K562 (cell line): ENCODE data around the gene SIGLEC5. TPM values are rescaled to one million over a fixed set of nuclear protein-coding genes. Genes with fewer than 3 reads are reported as not detected.

Source experiments
- DMBX1 ChIP-seq: fragments of 250-450 bp; sonication (Bioruptor Pico); IDR thresholded peaks from 2 replicates; pipeline ENCODE4 v1.8.0; 2022; ENCODE audit warnings: inconsistent platforms, mild to moderate bottlenecking, moderate library complexity, borderline replicate concordance
- ERF ChIP-seq: fragments of 450-650 bp; formaldehyde crosslinking; IDR thresholded peaks from 2 replicates; pipeline ENCODE4 v1.4.0; 2020; ENCODE audit warnings: mild to moderate bottlenecking, mixed read lengths
- FOXK2 ChIP-seq, 2 experiments: fragments of 450-650 bp; IDR thresholded peaks in 1 of 2; conservative IDR thresholded peaks in 1 of 2; 2 replicates each; pipeline ENCODE4 v1.6.1; 2016; ENCODE audit warnings: low read depth in 2 of 2, mild to moderate bottlenecking in 1 of 2
- KAT7 ChIP-seq: sonication (generic); formaldehyde crosslinking; IDR thresholded peaks from 2 replicates; pipeline ENCODE4 v1.8.0; 2022; ENCODE audit warnings: missing genetic modification reagents, mild to moderate bottlenecking, borderline replicate concordance
- MAFK ChIP-seq: IDR thresholded peaks from 2 replicates; pipeline ENCODE4 v1.6.1; 2011; ENCODE audit warnings: low read length, improper control_type of control experiment
- MEIS2 ChIP-seq: fragments of 450-650 bp; IDR thresholded peaks from 2 replicates; pipeline ENCODE4 v1.6.1; 2014; ENCODE audit warnings: mild to moderate bottlenecking; ENCODE audit not compliant: partially characterized antibody
- MTA2 ChIP-seq: fragments of 450-650 bp; IDR thresholded peaks from 2 replicates; pipeline ENCODE4 v1.6.1; 2016; ENCODE audit warnings: low read depth
- NFE2 ChIP-seq: IDR thresholded peaks from 2 replicates; pipeline ENCODE4 v1.6.1; 2014; ENCODE audit warnings: antibody characterized with exemption, low read depth
- SMAD3 ChIP-seq: fragments of 450-650 bp; formaldehyde crosslinking; conservative IDR thresholded peaks from 2 replicates; pipeline ENCODE4 v1.4.0; 2020; ENCODE audit warnings: mild to moderate bottlenecking
- TAF1 ChIP-seq: IDR thresholded peaks from 2 replicates; pipeline ENCODE4 v1.6.1; 2011; ENCODE audit warnings: mild to moderate bottlenecking, low read length, moderate library complexity; ENCODE audit not compliant: insufficient read depth, control insufficient read depth, severe bottlenecking; ENCODE audit errors: extremely low read depth
- YBX1 ChIP-seq: fragments of 450-650 bp; IDR thresholded peaks from 2 replicates; pipeline ENCODE4 v1.7.1; 2016; ENCODE audit warnings: mild to moderate bottlenecking
- ZBTB34 ChIP-seq: fragments of 250-450 bp; sonication (Bioruptor Pico); IDR thresholded peaks from 2 replicates; pipeline ENCODE4 v1.8.0; 2021; ENCODE audit warnings: mild to moderate bottlenecking, moderate library complexity
- ZNF134 ChIP-seq: fragments of 250-450 bp; sonication (Bioruptor Pico); conservative IDR thresholded peaks from 2 replicates; pipeline ENCODE4 v1.4.0; 2020
- ZNF316 ChIP-seq: fragments of 450-650 bp; IDR thresholded peaks from 2 replicates; pipeline ENCODE4 v1.6.1; 2016
- ZNF551 ChIP-seq: fragments of 250-450 bp; sonication (Bioruptor Pico); IDR thresholded peaks from 2 replicates; pipeline ENCODE4 v1.5.0; 2021; ENCODE audit warnings: mild to moderate bottlenecking, moderate library complexity
- ZNF583 ChIP-seq: fragments of 250-450 bp; sonication (Bioruptor Pico); IDR thresholded peaks from 2 replicates; pipeline ENCODE4 v1.4.0; 2020
- polyA plus RNA-seq, 8 experiments: library from polyadenylated mRNA; depleted of rRNA in 4 of 8; stranded (reverse) in 5 of 8; unstranded in 3 of 8; fragments of >200 nt; fragmentation: Nextera tagmentation in 2 of 8; fragmentation: Illumina TruSeq in 1 of 8; extraction: Ambion mirVana in 2 of 8; extraction: Trizol in 1 of 8; gene quantifications; 2 replicates each; pipeline versions ENCODE4 v1.2.1 to v1.2.3, GENCODE V29; 2011 to 2014; ENCODE audit warnings: inconsistent platforms in 1 of 8, missing spikeins in 1 of 8
- total RNA-seq, 7 experiments: library from RNA; depleted of rRNA in 6 of 7; stranded (reverse); fragments of >200 nt in 6 of 7; fragmentation: Illumina TruSeq in 2 of 7; extraction: Trizol in 2 of 7; gene quantifications; 2 replicates each; pipeline versions ENCODE4 v1.2.1 to v1.2.3, GENCODE V29; 2011 to 2021; ENCODE audit warnings: low replicate concordance in 1 of 7
- TF ChIP-seq, protein P1 (sequence below): sonication (generic); formaldehyde crosslinking; IDR thresholded peaks from 2 replicates; pipeline ENCODE4 v1.9.0; 2022; ENCODE audit warnings: mild to moderate bottlenecking, missing genetic modification reagents
- TF ChIP-seq, protein P2 (sequence below): sonication (generic); formaldehyde crosslinking; IDR thresholded peaks from 2 replicates; pipeline ENCODE4 v1.8.1; 2023; ENCODE audit warnings: mild to moderate bottlenecking, missing genetic modification reagents
- TF ChIP-seq, protein P3 (sequence below): fragments of 250-450 bp; sonication (Bioruptor Pico); IDR thresholded peaks from 2 replicates; pipeline ENCODE4 v1.5.0; 2020; ENCODE audit warnings: mild to moderate bottlenecking
- TF ChIP-seq, protein P4 (sequence below): sonication (generic); formaldehyde crosslinking; IDR thresholded peaks from 2 replicates; pipeline ENCODE4 v1.8.1; 2023; ENCODE audit warnings: mild to moderate bottlenecking, missing genetic modification reagents

SIGLEC5 gene
- total and polyA plus RNA-seq, 9 of the 15 experiments (the other 6 are each of a cell fraction or from before 2014, with no cell fraction given): 0.14 TPM; not detected in 8

DNA sequence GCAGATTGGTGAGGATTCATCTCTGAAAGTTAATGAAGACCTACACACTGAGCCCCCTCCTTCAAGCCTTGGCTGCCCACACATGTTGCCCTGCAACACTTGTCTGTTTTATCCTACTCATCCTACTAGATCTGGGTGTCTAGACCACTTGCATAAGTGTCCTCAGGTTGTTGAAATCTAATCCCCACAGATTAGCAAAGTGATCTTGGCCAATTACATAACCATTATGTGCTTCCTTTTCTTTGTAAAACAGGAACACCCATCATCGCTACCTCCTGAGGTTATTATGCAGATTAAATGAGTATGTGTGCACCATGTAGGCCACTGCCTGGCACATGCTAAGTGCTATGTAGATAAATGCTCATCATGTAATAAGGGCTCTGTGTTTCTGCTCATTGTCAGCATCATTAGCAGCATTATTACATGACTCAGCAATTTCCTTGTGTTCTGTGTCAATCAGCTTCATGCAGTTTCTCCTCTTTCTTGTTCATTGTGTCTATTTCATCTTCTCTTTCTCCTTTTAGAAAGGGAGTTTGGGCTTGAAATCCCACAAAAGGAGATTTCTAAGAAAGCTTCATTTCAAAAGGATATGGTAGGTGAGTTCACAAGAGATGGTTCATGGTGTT lies 44.0 kb downstream of the SIGLEC5 start (continued):
- TF ChIP-seq NFE2 (peak; percentile 85), FOXK2 (conservative IDR thresholded peaks at IDR 0.05 in 1 of 2, IDR thresholded peaks at IDR 0.05 in 1 of 2; ENCODE audit: low read depth in 2 of 2) (no peak), TAF1 (no peak), ZNF583 (CRISPR knock-in tag) (no peak), ZNF551 (CRISPR knock-in tag) (no peak), ZNF316 (peak; percentile 98), DMBX1 (CRISPR knock-in tag) (no peak), ERF (CRISPR knock-in tag) (no peak), MAFK (peak; percentile 97), KAT7 (CRISPR knock-in tag) (no peak), ZBTB34 (no peak), SMAD3 (no peak), YBX1 (no peak), MTA2 (no peak), MEIS2 (no peak), ZNF134 (no peak)
- TF ChIP-seq, protein P1, sequence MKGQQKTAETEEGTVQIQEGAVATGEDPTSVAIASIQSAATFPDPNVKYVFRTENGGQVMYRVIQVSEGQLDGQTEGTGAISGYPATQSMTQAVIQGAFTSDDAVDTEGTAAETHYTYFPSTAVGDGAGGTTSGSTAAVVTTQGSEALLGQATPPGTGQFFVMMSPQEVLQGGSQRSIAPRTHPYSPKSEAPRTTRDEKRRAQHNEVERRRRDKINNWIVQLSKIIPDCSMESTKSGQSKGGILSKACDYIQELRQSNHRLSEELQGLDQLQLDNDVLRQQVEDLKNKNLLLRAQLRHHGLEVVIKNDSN (CRISPR knock-in tag): no peak
- TF ChIP-seq, protein P2, sequence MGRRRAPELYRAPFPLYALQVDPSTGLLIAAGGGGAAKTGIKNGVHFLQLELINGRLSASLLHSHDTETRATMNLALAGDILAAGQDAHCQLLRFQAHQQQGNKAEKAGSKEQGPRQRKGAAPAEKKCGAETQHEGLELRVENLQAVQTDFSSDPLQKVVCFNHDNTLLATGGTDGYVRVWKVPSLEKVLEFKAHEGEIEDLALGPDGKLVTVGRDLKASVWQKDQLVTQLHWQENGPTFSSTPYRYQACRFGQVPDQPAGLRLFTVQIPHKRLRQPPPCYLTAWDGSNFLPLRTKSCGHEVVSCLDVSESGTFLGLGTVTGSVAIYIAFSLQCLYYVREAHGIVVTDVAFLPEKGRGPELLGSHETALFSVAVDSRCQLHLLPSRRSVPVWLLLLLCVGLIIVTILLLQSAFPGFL (CRISPR knock-in tag): no peak
- TF ChIP-seq, protein P3, sequence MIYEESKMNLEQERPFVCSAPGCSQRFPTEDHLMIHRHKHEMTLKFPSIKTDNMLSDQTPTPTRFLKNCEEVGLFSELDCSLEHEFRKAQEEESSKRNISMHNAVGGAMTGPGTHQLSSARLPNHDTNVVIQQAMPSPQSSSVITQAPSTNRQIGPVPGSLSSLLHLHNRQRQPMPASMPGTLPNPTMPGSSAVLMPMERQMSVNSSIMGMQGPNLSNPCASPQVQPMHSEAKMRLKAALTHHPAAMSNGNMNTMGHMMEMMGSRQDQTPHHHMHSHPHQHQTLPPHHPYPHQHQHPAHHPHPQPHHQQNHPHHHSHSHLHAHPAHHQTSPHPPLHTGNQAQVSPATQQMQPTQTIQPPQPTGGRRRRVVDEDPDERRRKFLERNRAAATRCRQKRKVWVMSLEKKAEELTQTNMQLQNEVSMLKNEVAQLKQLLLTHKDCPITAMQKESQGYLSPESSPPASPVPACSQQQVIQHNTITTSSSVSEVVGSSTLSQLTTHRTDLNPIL (CRISPR knock-in tag): no peak
- TF ChIP-seq, protein P4, sequence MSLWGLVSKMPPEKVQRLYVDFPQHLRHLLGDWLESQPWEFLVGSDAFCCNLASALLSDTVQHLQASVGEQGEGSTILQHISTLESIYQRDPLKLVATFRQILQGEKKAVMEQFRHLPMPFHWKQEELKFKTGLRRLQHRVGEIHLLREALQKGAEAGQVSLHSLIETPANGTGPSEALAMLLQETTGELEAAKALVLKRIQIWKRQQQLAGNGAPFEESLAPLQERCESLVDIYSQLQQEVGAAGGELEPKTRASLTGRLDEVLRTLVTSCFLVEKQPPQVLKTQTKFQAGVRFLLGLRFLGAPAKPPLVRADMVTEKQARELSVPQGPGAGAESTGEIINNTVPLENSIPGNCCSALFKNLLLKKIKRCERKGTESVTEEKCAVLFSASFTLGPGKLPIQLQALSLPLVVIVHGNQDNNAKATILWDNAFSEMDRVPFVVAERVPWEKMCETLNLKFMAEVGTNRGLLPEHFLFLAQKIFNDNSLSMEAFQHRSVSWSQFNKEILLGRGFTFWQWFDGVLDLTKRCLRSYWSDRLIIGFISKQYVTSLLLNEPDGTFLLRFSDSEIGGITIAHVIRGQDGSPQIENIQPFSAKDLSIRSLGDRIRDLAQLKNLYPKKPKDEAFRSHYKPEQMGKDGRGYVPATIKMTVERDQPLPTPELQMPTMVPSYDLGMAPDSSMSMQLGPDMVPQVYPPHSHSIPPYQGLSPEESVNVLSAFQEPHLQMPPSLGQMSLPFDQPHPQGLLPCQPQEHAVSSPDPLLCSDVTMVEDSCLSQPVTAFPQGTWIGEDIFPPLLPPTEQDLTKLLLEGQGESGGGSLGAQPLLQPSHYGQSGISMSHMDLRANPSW (CRISPR knock-in tag): no peak
